SK-N-SH (cell line): Measurements from ENCODE around the gene CCDC148.

Experiments
- CTCF ChIP-seq: fragments of 200-600 bp; sonication (generic); IDR thresholded peaks from 2 replicates; pipeline ENCODE4 v1.6.1; 2017; ENCODE audit warnings: antibody characterized with exemption, mild to moderate bottlenecking, moderate library complexity
- EP300 ChIP-seq, 2 experiments: IDR thresholded peaks; 2 replicates each; pipeline versions ENCODE4 v1.4.0 to v1.6.1; 2012; ENCODE audit warnings: borderline replicate concordance in 1 of 2, low read depth in 1 of 2, low read length in 1 of 2
- EZH2phosphoT487 ChIP-seq: fragments of 200-600 bp; sonication (generic); IDR thresholded peaks from 2 replicates; pipeline ENCODE4 v1.6.1; 2017; ENCODE audit warnings: low read depth, mixed run types, mild to moderate bottlenecking, antibody characterized with exemption, moderate library complexity, borderline replicate concordance
- FOXM1 ChIP-seq: IDR thresholded peaks from 2 replicates; pipeline ENCODE4 v1.4.0; 2012; ENCODE audit warnings: low read depth, mild to moderate bottlenecking
- GABPA ChIP-seq: IDR thresholded peaks from 2 replicates; pipeline ENCODE4 v1.4.0; 2012; ENCODE audit warnings: low read depth, mild to moderate bottlenecking
- JUND ChIP-seq: IDR thresholded peaks from 2 replicates; pipeline ENCODE4 v1.4.0; 2012
- MAX ChIP-seq: IDR thresholded peaks from 2 replicates; pipeline ENCODE4 v1.4.0; 2012; ENCODE audit warnings: low read depth
- POLR2AphosphoS5 ChIP-seq: IDR thresholded peaks from 2 replicates; pipeline ENCODE4 v1.6.1; 2012; ENCODE audit warnings: low read depth, low read length
- RAD21 ChIP-seq: IDR thresholded peaks from 2 replicates; pipeline ENCODE4 v1.6.1; 2012; ENCODE audit warnings: mild to moderate bottlenecking, low read length
- TAF1 ChIP-seq: IDR thresholded peaks from 2 replicates; pipeline ENCODE4 v1.6.1; 2012; ENCODE audit warnings: low read depth, mild to moderate bottlenecking, low read length, moderate library complexity, borderline replicate concordance
- TEAD4 ChIP-seq: IDR thresholded peaks from 2 replicates; pipeline ENCODE4 v1.4.0; 2012; ENCODE audit warnings: mild to moderate bottlenecking, borderline replicate concordance; ENCODE audit not compliant: insufficient read depth
- USF1 ChIP-seq: IDR thresholded peaks from 2 replicates; pipeline ENCODE4 v1.4.0; 2012; ENCODE audit warnings: low read depth, borderline replicate concordance
- USF2 ChIP-seq: fragments of 150-350 bp; IDR thresholded peaks from 2 replicates; pipeline ENCODE4 v1.6.1; 2017; ENCODE audit warnings: antibody characterized with exemption, low read length, low read depth, borderline replicate concordance
- ZBTB33 ChIP-seq: IDR thresholded peaks from 2 replicates; pipeline ENCODE4 v1.4.0; 2012; ENCODE audit warnings: low read depth, borderline replicate concordance

- TF ChIP-seq EP300 (IDR thresholded peaks at IDR 0.05; ENCODE audit: borderline replicate concordance in 1 of 2, low read depth in 1 of 2, low read length in 1 of 2), result no peak
- no peak for TF ChIP-seq CTCF
- TF ChIP-seq MAX, result no peak
- TF ChIP-seq TAF1, result no peak
- no peak for TF ChIP-seq FOXM1
- TF ChIP-seq ZBTB33, result no peak
- TF ChIP-seq EZH2phosphoT487, result no peak
- TF ChIP-seq RAD21, result no peak
- TF ChIP-seq POLR2AphosphoS5, result no peak
- no peak for TF ChIP-seq GABPA
- no peak for TF ChIP-seq TEAD4
- TF ChIP-seq USF1, result no peak
- no peak for TF ChIP-seq JUND
- TF ChIP-seq USF2, result no peak
Measured at GRCh38 chr2:158391876-158392275, 64.7 kb downstream of the CCDC148 start.
